ENCODE data around the gene GRK5. TPM values are rescaled to one million over a fixed set of nuclear protein-coding genes. Genes with fewer than 3 reads are reported as not detected.

Gene GRK5
- total RNA-seq, 2 experiments from 2014 or later: 11.4 to 13.3 TPM

DNA sequence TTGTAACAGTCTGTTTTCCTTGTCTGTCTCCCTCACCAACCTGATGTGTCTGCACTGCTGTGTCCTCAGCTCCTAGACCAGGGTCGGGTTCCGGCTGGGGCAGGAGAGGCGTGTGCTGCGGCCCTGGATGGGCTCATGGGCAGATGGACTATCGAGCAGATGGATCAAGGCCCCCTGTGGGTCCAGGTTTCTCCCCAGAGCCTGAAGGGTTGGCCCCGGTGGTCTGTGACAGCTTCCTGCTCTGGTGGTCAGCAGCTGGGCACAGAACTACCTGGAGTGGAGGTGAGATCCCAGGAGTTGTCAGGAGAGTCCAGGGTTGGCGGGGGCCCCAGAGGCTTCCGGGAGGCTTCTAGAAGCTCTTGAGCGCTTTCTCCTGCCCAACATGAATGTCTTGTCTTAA, 75.1 kb downstream of the GRK5 start:
- POLR2A ChIA-PET: no interaction called here
- CTCF ChIA-PET: no interaction called here

DNA sequence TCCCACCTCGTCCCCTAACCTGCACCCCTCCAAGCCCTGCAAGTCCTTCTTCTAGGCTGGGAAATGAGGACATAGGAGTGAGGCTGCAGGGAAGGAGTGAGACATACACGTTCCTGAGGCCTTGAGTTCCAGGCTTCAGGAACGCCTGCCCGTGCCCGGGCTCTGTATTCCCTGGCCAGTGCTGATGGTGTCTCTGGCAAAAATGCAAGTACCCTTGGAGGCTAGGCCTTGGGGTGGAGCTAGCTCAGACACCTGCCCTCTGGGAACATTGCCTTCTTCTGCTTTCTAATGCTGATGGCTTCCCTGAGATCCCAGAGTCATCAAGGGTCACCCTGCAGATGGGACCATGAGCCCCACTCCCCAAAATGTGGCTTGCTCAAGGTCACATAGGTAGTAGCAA, 76.0 kb downstream of the GRK5 start:
- CTCF ChIA-PET: no interaction called here
- POLR2A ChIA-PET: no interaction called here

DNA sequence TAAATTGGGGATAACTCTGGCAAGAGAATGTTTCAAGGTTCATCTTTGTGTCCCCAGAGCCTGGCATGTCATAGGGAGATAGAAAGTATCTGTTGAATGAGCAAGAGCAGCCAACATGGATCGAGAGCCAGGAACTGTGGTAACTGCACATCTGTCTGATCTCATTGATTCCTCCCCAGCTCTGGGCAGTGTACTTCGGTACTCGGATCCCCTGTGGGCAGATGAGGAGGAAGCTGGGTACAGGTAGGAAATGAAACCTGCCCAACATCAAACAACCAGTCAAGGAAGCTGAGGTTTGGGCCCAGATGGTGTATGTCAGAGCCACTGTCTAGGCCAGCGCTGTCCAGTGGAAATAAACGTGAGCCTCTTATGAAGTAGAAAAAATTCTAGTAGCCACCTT, 76.4 kb downstream of the GRK5 start:
- CTCF ChIA-PET: no interaction called here

DNA sequence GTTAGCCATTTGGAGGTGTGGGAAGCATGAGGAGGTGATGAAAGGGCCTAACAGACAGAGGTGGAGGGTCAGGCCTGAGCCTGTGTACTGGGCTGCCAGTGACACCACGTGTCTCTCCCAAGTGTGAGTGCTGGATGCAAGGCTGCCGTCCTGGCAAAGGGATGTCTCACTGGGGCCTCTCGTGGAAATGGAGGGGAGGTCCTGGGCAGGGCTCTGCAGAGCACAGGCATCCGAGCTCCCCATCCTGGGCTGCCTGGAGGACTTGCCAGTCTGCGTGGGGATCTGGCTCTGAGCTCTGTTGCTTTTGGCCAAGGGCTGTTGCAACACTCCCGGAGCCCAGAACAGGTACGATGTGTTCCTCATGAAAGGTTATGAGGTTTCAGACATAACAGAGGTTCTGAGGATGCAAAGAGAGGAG, 77.3 kb downstream of the GRK5 start:
- ChIA-PET CTCF (interaction anchor here (1.6 kb wide), 1 partner anchor 78 kb away, joined by 5 read pairs; the partner anchor contains the start of gene GRK5), POLR2A (no interaction called here)

More for the DNA sequence above, 76.4 kb downstream of the GRK5 start:
- POLR2A ChIA-PET: no interaction called here

DNA sequence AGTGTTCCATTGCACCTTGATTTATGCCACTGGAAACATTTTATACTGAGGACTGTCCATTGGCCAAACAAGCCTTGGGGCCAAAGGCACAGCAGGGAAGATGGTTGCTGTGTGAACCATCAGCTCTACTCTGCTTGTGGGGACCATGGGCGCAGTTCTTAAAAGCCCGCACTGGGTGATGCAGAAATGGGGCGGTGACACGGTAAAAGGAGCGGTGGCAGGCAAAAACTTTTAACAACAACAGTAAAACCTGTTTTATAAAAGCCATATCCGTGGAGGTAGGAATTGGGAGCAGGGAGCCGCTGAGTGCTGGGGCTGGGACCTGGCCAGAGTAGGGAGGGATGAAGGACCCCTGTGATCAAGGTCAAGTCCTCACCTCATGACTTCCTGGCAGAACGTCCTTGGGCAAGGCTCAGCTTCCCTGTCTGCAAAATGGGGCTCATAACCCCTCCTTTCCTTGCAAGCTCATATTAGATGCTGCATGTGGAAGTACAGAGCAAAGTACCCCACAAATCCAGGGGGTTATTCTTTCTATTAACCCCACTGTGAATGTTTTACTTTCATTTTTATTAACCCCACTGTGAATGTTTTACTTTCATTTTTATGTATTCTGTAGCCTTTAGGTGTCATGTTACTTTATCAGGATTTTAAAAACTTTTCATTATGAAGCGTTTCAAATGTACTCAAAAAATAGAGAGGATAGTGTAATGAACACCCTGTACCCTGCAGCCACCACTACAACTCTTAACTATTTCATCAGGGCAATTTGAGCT, 78.3 kb downstream of the GRK5 start:
- POLR2A ChIA-PET: interaction anchor here (0.7 kb wide), 1 partner anchor 15 kb away, joined by 3 read pairs; no protein-coding TSS in a partner anchor
- CTCF ChIA-PET: interaction anchor here (1.5 to 1.6 kb wide), 2 partner anchors 11 to 79 kb away, joined by 4 to 5 read pairs; partner anchors contain the start of gene GRK5

DNA sequence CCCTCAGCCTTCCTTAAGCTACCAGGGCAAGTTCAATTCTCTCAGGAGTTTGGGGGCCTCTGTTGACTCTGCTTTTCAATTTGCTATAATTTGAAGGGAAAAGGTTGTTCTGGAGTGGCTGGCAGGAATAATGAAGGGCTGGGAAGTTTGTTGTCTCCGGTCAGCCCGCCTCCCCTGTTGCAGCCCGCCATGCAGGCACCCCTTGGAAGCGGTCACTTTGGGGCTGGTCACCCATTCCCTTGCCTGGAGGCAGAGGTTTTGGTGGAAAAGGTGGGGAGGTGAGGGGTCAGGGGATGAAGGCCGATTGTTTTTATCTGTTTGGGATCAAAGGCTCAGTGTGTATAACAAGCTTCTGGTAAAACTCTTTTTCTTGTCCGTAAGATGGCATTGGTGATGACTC, 79.1 kb downstream of the GRK5 start:
- CTCF ChIA-PET: interaction anchor here (0.5 to 1.5 kb wide), 2 partner anchors 12 to 148 kb away, joined by 3 to 4 read pairs; no protein-coding TSS in a partner anchor
- POLR2A ChIA-PET: no interaction called here

DNA sequence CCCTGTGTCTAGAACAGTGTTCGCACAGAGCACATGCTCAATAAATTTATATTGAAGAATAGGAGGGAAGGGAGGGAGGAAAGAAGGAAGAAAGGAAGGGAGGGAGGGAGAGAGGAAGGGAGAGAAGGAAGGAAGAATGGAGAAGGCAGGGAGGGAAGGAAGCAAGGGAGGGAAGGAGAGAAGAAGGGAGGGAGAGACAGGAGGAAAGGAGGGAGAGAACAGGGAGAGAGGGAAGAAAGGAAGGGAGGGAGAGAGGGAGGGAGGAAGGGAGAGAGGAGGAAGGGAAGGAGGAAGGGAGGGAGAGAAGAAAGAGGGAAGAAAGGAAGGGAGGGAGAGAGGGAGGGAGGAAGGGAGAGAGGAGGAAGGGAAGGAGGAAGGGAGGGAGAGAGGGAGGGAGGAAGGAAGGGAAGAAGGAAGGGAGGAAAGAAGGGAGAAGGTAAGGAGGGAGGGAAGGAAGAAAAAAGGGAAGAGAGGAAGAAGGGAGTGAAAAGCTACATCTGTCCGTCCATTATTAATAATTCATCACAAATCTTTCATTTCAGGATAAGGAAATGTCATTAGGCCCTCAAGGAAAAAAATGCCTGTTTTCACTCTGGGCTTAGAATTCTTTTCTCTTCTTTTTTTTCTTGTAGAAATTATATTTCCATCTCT, 79.7 kb downstream of the GRK5 start:
- POLR2A ChIA-PET: no interaction called here
- CTCF ChIA-PET: interaction anchor here (0.5 kb wide), 1 partner anchor 149 kb away, joined by 3 read pairs; no protein-coding TSS in a partner anchor

DNA sequence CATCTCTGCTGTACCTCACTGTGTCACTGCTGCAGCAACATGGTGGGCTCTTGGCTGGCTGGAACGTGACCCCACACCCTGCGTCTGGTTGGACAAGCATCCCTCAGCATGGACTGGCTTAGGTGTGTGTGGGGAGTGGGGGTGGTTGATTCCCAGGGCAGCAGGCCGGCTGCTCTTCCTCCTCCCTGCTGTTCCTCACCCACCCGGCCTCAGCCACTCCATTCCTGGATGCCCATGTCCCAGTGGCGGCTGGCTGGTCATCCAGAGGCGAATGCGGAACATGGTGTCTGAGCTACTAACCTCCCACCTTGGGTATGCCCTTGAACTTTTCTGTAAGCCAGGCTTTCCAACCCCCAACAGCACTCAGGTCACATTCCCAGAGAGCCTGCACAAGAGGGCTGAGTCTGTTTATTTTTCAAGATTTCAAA, 81.2 kb downstream of the GRK5 start:
- ChIA-PET CTCF (no interaction called here), POLR2A (no interaction called here)

DNA sequence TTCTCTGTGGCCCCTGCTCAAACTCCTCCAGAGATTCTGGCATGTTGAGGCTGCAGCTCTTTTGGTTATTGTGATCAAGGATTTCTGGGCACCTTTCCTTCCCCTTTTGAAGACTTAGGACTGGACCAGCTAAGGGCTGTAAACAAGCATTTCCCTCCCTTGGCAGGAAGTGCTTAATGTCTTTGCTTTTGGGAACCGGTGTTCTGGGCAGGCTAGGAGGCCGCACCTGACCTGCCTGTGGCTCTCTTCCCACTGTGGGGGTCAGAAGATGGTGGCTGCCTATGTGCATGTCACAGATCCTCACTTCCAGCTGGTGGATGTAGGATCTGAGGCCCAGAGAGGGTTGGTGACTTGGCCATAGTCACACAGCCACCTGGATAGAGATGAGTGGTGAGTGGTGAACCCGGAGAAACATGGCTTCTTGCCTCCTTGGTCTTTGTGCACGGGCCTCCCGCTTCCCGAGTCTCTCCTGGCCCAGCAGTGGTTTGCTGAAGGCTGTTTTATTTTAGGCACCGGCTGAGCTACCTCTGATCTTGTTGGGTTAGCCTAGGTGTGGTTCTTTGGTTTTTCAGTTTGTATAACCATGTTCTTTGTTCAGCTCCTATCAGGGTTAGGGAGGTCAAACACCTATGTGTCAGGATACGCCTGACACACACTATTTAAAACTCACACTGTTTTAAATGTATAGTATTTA, 82.0 kb downstream of the GRK5 start:
- ChIA-PET CTCF (interaction anchor here (1.4 kb wide), 1 partner anchor 18 kb away, joined by 4 read pairs; no protein-coding TSS in a partner anchor), POLR2A (no interaction called here)

DNA sequence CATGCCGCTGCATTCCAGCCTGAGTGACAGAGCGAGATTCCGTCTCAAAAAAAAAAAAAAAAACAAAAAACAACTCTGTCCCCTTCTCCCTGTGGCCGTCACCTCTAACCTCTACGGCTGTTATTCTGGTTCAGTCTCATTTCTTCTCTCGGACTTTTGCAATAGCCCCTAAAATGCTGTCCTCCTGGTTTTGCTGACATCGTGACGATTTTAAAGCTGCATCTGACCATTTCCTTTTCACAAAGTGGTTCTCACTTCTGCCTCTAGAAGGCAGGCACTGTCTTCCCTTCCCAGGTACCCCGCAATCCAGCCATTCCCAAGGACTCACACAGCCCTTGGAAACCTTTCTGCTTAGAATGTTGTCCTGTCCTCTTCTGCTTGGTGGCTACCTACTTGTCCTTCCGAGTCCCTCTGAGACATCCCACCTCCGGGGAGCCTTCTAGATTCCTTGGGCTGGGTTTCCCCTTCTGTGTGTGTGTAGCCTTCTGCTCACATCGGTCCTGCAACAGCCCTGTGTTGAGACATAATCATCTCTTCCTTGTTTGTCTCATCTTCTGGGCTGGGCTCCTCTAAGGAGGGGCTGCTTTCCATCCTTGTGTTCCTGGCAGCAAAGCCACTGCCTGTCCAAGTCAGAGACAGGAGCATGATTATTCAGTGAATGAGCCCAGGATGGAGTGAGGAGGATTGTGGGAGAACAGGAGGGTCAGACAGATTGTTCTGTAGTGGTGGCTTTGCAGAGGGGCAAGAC, 83.1 kb downstream of the GRK5 start:
- ChIA-PET CTCF (interaction anchor here (1.4 kb wide), 1 partner anchor 19 kb away, joined by 4 read pairs; no protein-coding TSS in a partner anchor), POLR2A (no interaction called here)

DNA sequence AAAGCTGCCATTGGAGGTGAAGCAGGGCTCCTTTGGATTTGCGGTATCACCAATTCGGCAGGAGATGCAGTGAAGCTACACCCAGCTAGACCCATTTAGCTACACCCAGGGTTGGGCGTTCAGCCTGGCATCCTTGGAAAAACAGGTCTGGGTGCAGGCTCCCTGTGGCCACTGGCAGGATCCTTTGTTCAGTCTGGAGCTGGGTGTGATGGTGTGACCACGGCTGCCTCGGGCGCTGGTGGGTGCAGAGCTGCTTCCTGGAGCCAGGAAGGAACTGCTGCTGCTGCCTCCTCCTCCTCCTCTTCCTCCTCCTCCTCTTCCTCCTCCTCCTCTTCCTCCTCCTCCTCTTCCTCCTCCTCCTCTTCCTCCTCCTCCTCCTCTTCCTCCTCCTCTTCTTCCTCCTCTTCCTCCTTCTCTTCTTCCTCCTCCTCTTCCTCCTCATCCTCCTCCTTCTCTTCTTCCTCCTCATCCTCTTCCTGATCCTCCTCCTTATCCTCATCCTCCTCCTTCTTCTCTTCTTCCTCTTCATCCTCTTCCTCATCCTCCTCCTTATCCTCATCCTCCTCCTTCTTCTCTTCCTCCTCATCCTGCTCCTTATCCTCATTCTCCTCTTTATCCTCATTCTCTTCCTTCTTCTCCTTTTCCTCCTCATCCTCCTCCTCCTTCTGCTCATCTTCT, 84.0 kb downstream of the GRK5 start:
- POLR2A ChIA-PET: no interaction called here
- CTCF ChIA-PET: no interaction called here

DNA sequence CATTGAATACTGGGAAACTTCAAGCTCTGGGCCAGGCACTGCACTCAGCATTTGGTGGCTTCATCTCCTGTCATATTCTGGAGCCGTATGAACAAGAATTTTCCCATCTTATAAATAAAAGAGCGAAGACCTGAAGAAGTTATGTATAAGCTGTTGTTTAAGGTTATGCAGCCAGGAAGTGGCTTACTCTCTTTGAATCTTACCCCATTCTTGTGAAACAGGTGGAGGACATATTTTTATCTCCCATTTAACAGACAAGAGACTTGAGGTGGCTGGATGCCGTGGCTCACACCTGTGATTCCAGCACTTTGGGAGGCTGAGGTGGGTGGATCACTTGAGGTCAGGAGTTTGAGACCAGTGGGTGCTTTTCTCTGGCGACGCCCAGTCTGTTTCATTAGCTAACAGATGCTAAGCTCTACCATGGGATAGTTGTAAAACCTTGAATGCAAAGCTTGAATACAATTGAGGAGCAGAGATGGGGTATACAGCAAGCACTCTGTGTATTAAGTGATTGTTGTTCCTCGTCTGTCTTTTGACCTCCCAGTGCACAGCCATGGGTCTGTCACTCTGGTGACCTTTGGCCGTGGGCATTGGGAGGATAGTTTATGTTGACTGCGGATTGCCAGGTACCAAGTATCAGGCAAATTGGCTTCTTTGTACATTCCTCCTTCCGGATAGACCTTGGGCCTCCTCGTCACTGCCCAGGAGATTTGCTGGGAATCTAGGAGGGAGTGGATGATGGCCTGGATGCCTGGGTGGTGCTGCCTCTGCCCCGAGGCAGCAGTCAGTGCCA, 85.8 kb downstream of the GRK5 start:
- ChIA-PET CTCF (no interaction called here), POLR2A (no interaction called here)

DNA sequence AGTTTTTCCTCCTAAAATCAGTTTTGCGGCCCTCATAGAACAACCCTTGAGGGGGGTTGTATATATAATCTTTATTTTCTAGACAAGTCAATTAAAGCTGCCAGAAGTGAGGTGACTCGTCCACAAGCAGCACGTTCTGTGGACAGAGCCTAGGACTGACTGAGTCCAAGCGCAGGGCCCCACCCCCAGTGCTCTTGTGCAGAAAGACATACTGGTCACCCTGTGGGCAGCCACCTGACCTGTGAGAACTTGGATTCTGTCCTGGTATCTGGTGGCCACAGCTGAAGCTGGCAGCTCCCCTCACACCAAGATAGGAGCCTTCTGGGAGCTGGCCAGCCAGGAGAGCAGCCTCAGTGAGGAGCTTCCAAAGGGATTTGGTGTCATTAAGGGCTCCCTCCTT, 89.3 kb downstream of the GRK5 start:
- ChIA-PET CTCF (interaction anchor here (0.6 kb wide), 1 partner anchor 71 kb away, joined by 3 read pairs; no protein-coding TSS in a partner anchor), POLR2A (interaction anchor here (1.0 kb wide), 1 partner anchor 9 kb away, joined by 3 read pairs; no protein-coding TSS in a partner anchor)

DNA sequence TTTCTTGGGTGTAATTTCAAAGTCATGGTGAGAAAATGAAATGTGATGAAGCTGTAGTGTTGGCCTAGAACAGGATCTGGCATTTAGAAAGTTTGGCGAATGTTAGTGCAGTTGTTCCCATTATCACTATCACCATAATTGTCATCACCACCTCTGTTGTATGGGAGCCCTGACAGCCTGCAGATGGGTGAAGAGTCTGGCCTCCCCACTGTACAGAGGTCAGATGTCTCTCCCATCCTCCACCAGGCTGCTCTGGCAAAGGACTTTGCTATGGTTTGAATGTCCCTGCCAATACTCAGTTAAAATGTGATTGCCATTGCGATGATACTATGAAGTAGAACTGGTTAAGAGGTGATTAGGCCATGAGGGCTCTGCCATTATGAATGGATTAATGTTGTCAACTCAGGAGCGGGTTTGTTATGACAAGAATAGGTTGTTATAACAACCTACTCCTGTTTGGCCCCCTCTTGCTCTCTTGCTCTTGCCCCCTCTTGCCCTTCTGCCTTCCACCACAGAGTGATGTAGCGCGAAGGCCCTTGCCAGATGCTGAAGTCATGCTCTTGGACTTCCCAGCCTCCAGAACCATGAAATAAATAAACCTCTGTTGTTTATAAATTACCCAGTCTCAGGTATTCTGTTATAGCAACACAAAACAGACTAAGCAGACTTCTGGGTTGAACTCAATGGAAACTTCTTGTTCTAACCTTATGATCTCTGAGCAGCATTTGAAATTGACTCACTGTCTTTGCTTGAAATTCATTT, 90.0 kb downstream of the GRK5 start:
- CTCF ChIA-PET: interaction anchor here (1.2 kb wide), 1 partner anchor 91 kb away, joined by 3 read pairs; no protein-coding TSS in a partner anchor

DNA sequence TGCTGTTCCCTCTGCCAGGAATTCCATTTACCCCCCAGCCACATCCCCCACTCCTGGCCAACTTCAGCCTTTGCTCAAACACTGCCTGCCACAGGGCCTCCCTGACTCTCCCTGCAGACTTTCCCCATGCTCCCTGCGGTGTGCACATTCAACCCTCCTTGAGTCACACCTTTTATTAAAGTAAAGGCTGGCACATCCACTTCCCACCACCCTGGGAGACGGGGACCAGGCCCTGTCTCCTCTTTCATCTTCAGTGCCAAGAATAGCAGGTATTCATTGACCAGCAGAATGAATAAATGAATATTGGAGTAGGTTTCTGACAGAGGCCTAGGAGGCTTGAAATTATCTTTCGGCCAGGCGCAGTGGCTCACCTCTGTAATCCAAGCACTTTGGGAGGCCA, 91.4 kb downstream of the GRK5 start:
- POLR2A ChIA-PET: no interaction called here
- CTCF ChIA-PET: interaction anchor here (0.6 kb wide), 1 partner anchor 402 kb away, joined by 3 read pairs; no protein-coding TSS in a partner anchor

More for the DNA sequence above, 90.0 kb downstream of the GRK5 start:
- POLR2A ChIA-PET: interaction anchor here (1.0 kb wide), 1 partner anchor 8 kb away, joined by 3 read pairs; no protein-coding TSS in a partner anchor

DNA sequence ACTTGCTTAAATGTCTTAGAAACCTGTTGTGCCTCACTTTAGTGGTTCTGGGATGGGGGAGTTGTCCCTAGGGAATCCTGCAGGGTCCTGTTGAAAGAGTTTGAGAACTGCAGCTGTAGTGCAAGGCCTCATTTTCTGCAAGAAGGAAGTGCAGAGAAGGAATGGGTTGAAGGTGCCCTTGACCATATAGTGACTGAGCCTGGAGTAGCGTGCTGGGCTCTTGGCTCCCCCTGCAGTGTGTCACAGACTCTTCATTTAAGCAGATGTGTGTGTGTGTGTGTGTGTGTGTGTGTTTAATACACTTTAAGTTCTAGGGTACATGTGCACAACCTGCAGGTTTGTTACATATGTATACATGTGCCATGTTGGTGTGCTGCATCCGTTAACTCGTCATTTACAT, 92.2 kb downstream of the GRK5 start:
- CTCF ChIA-PET: interaction anchor here (0.6 kb wide), 1 partner anchor 401 kb away, joined by 3 read pairs; no protein-coding TSS in a partner anchor
- POLR2A ChIA-PET: no interaction called here

DNA sequence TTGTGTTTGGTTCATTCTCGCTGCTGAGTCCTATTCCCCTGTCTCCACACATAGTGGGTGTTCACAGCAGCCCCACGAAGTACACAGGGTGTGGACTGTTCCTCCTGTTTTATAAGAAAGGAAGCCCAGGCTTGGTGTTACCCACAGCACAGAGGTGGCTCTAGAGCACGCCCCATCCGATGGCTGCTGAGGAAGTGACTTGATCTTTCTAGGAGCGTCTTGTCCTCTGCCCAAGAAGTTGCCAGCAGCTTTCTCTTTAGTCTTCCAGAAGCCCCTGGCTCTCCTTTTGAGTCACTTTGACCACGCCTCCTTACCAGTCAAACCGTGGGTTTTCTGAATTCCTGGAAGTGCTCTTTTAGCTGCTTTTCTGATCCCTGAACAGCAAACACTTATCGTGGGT, 94.0 kb downstream of the GRK5 start:
- POLR2A ChIA-PET: interaction anchor here (0.6 to 2.4 kb wide), 3 partner anchors 13 to 115 kb away, joined by 3 to 12 read pairs (median 3); no protein-coding TSS in a partner anchor

More for the DNA sequence above, 94.0 kb downstream of the GRK5 start:
- CTCF ChIA-PET: interaction anchor here (0.9 to 1.9 kb wide), 4 partner anchors 13 to 95 kb away, joined by 3 to 8 read pairs (median 5); partner anchors contain the start of gene GRK5

Data from activated CD8-positive, alpha-beta memory T cell treated with anti-CD3 and anti-CD28 coated beads for 36 hours (primary cell).